NCI-H2029 treated with DMSO at 0.1 percent for 48 hours (cell line): Measurements from ENCODE around the gene TK2.
A peak's percentile ranks its signal among the peaks of the same experiment; 100 is the strongest.
"Not testable (repeated sequence)": the region's sequence is repeated elsewhere in the genome, so short reads cannot be mapped to it uniquely, and the experiment has no call there.

Source experiments
- DNase-seq: peaks from one replicate; lab custom pipeline; 2025; lab: John Stamatoyannopoulos, UW

Gene TK2

GRCh38 chr16:66503030-66503429, 46.9 kb downstream of the TK2 start:
- no peak for DNase-seq

DNA sequence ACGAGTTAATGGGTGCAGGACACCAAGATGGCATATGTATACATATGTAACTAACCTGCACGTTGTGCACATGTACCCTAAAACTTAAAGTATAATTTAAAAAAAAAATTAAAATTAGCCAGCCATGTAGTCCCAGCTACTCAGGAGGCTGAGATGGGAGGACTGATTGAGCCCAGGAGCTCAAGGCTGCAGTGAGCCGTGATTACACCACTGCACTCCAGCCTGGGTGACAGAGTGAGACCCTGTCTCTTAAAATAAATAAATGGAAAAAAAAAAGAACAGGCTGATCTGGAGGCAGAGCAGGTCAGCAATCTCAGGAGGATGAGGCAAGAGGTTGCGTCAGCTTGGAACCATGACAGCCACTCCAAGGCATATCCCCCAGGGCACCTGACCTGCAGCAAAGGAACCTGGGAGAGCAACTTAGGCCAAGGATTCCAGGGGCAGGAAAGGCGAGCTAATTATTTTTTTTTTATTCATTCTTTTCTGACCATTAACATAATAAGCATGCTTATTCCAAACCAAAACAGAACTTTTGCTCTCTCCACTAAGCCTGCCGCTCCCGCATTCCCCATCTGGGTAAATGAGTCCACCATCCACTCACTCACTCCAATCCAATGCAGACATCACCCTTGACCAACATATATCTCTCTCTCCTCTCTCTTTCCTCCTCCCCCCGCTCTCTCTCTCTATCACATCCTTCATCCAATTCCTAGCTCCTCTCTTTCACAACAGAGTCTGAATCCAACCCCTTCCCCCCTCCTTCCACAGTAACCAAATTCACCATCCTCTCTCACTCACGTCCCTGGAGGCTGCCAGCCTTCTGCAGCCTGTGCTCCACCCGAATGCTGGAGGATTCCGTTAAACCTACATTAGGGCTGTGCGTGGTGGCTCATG, 47.7 kb downstream of the TK2 start:
- DNase-seq: no peak

GRCh38 chr16:66501563-66501962, 48.4 kb downstream of the TK2 start:
- DNase-seq: not testable (repeated sequence)

DNA sequence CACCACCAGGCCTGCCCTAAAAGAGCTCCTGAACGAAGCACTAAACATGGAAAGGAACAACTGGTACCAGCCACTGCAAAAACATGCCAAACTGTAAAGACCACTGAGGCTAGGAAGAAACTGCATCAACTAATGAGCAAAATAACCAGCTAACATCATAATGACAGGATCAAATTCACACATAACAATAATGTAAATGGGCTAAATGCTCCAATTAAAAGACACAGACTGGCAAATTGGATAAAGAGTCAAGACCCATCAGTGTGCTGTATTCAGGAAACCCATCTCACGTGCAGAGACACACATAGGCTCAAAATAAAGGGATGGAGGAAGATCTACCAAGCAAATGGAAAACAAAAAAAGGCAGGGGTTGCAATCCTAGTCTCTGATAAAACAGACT, 52.0 kb downstream of the TK2 start:
- DNase-seq: not testable (repeated sequence)

DNA sequence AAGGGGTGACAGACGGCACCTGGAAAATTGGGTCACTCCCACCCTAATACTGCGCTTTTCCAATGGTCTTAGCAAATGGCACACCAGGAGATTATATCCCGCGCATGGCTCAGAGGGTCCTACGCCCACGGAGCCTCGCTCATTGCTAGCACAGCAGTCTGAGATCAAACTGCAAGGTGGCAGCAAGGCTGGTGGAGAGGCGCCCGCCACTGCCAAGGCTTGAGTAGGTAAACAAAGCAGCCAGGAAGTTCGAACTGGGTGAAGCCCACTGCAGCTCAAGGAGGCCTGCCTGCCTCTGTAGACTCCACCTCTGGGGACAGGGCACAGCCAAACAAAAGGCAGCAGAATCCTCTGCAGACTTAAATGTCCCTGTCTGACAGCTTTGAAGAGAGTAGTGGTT, 53.7 kb downstream of the TK2 start:
- not testable (repeated sequence) for DNase-seq

DNA sequence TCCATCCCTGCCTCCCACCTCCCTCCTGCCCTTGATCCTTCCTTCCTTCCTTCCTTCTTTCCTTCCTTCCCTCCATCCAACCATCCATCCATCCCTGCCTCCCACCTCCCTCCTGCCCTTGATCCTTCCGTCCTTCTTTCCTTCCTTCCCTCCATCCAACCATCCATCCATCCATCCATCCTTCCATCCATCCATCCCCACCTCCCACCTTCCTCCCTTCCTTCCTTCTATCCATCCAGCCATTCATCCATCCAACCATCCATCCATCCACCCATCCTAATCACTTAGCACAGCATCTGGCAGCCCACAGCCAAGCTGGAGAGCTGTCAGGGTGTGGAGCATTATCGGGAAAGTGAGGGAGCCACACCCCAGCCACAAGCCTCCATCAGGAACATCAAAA, 54.5 kb downstream of the TK2 start:
- DNase-seq: no peak

- DNase-seq: no peak
Observed at GRCh38 chr16:66494916-66495315, 55.0 kb downstream of the TK2 start.

GRCh38 chr16:66493490-66494401, 56.2 kb downstream of the TK2 start:
- no peak for DNase-seq

DNA sequence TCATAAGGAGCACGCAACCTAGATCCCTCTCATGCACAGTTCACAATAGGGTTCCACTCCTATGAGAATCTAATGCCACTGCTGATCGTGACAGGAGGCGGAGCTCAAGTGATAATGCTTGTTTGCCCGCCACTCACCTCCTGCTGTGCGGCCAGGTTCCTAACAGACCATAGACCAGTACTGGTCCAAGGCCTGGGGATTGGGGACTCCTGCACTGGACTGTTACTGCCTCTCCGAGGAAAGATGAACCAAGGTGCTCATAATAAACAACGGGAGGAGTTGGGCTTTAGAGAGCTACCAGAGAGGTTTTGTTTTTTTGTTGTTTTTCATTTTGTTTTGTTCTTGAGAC, 58.2 kb downstream of the TK2 start:
- DNase-seq: no peak

- DNase-seq: no peak
Observed at GRCh38 chr16:66490774-66491715, 58.9 kb downstream of the TK2 start.

- no peak for DNase-seq
Observed at GRCh38 chr16:66489818-66490217, 60.1 kb downstream of the TK2 start.

DNA sequence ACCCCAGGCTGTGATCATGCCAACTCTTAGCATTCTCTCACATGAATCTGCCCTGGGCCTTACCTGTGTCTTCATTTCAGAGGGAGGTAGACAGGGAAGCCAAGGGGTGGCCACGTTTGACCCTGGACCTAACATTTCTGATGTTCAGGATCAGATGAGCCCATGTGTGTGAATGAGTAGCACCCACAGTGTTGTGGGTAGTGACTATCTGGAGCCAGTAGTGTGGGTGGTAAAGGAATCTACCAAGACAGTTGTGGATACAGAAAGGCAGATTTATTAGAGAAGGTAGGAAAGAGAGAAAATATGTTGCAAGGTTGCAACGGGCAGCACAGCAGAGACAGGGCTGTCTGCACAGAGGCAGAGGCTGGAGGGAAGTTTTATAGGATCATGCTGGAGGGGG, 60.5 kb downstream of the TK2 start:
- no peak for DNase-seq

GRCh38 chr16:66488505-66488904, 61.4 kb downstream of the TK2 start:
- no peak for DNase-seq

DNA sequence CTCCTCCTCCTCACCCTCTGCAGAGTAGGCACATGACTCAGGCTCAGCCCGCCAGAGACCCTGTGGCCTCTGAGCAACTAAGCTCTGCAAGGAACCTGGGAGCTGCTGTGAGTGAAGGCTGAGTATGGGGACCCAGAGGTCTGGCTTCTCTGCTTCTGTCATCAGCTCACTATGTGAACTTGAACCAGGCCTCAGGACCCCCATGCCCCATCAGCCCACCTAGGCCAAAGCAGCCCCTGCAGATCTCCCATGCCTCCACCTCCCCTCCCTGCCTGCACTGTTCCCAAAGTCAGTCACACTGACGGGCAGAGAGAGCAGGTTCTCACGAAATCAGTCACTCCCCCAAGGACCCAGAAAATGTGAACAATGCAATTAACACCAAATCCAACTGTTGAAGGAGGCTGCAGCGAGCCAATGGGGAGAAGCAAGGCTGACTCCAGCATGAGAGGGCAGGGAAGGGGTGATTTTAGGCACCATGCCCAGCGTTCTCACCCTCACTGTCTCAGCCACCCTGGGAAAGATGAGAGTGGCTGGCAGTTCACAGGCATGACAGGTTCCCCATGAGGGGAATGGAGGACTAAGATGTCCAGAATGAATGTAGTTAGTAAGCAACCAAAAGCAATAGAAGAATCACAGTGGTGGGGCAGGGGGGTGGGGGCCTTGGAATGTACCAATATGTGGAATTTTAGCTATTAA, 62.2 kb downstream of the TK2 start:
- no peak for DNase-seq

- DNase-seq: peak; percentile 28
Observed at GRCh38 chr16:66486773-66487579, 62.9 kb downstream of the TK2 start.

DNA sequence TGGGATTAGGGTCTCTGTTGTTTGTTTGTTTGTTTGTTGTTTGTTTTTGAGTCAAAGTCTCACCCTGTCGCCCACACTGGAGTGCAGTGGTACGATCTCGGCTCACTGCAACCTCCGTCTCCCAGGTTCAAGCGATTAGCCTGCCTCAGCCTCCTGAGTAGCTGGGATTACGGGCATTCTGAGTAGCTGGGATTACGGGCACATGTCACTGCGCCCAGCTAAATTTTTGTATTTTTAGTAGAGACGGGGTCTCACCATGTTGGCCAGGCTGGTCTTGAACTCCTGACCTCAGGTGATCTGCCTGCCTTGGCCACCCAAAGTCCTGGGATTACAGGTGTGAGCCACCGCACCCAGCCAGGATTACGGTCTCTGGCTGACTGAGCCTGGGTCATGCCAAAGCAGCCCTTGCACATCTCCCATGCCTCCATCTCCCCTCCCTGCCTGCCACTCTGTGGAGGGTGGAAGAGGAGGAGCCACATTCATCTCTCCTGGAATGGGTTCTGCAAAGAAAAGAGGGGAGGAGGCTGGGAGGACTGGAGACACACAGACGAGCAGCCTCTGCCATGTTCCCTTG, 63.6 kb downstream of the TK2 start:
- no peak for DNase-seq

DNA sequence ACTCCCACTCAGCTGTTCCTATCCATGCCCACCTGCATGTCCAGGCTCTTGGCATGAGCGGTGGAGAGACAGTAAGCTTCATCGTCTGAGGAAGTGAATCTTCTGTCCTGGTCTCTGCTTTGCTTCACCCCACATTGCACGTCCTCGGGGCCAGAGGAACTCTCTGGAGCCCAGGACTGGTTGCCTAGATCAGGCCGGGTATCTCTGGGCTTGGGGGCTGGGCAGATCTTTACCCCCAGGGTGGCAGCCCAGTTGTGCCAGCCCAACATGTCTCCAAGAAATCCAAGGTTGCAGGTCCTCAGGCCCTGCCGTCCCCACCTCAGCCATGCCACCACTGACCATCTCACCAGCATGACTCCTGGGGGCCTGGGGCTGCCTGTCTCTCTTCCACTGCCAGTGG, 64.5 kb downstream of the TK2 start:
- no peak for DNase-seq

DNA sequence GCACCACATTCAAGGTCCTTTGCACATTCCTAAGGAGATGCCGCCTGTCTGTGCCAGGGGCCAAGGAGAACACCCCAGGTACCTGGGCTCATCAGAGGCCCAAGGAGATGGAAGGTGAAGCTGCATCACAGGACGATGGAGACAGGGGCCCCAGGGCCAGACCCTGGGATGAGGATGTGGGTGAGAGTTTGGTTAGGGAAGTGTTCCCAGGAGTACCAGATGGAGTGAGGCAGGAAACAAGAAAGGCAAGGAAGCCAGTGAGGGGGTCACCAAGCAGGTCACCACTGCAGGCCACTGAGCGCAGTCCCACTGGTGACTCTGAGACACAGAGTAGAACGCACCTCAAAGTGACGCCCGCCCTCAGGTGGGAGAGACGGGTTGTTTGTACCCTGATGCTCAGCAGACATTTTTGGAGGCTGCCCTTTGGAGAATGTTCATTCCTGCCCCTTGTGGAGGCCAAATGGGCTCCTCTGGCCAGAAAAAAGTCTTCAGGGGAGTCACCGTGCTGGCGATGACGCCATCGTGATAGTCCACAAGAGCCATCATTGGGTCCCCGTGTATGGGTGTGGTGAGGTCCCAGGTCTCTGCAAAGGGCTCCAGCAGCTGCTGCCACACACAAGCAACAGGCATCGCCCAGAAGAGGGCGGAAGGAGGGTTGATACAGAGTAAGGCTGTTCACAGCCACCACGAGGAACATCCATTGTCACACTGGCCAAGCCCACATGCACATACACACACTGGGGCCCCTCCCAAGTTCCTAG, 65.3 kb downstream of the TK2 start:
- DNase-seq: no peak

DNA sequence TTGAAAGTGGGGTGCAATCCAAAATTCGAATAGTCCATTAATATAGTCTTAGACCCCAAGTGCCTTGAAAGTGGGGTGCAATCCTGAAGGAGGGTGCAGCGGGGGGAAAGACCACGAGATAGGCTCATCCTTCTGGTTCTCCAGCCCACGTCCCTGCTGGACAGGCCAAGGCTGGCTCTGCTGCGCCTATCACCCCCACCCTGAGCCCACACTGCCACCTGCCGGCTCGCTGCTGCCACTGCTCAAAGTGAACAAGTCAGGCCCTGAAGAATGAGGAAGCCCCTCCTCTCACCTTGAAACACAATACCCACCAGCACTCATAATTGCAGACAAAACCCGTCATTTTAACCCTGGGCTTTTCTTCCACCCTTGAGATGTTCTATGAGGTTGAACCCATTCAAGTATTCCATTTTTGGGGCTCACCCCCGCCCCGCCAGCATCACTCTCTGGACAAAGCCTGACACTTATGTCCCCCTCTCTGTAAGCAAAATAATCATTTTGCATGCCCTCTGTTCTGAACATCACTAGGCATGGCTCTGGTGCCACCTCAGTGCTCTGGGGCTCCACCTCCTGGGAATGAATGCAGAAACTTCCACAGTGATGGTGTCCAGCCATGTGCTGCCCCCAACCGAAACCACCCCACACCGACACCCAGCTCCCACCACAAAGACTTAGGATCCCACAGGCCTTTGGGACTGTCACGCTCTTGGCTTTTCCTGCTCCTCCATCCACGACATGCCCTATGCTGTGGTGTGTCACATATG, 66.1 kb downstream of the TK2 start:
- peak; percentile 19 for DNase-seq
